ENCODE results near the gene ABCD4.
"Not testable (repeated sequence)": the region's sequence is repeated elsewhere in the genome, so short reads cannot be mapped to it uniquely, and the experiment has no call there.

Gene ABCD4

GRCh38 chr14:74286736-74287135 is 16.0 kb downstream of the ABCD4 start:
- DNase-seq (no peak), ATAC-seq (no peak)
- peaks cover 34% of the 10 kb centered on the region for H3K36me3 Mint-ChIP-seq (ENCODE audit: low read depth)
- H3K27ac Mint-ChIP-seq, result no peak overlapping the region
- no peaks in the 10 kb centered on the region for H3K9me3 Mint-ChIP-seq
- no peaks in the 10 kb centered on the region for H3K27me3 Mint-ChIP-seq
- H3K4me3 Mint-ChIP-seq, result no peak overlapping the region
- H3K4me1 Mint-ChIP-seq, result no peaks in the 10 kb centered on the region

DNA sequence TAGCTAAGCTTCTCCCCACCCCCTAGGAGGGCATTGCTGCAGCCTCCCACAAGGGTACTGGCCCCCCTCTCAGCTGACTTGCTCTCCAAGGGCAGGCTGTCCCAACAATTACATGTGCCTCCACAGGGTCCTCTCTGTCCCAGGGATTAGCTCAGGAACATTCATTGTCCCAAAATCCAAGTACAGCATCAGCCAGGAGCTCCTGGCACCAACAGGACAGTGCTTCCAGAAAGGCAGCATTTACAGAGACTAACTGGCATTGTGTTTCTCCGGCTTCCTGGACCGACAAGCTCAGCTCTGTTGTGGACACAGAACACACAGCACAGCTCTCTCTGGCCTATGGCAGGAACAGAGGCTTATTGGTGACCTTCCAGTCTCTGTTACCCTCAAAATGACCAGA is 21.7 kb downstream of the ABCD4 start:
- Mint-ChIP-seq H3K4me3 (no peak overlapping the region), H3K9me3 (peaks cover 12% of the 10 kb centered on the region), H3K36me3 (ENCODE audit: low read depth) (peaks cover 18% of the 10 kb centered on the region), H3K27ac (no peak overlapping the region), H3K27me3 (no peaks in the 10 kb centered on the region), H3K4me1 (no peaks in the 10 kb centered on the region)
- DNase-seq (no peak), ATAC-seq (no peak)

- no peaks in the 10 kb centered on the region for H3K27me3 Mint-ChIP-seq
- peaks cover 12% of the 10 kb centered on the region for H3K9me3 Mint-ChIP-seq
- H3K4me1 Mint-ChIP-seq, result peaks cover 4% of the 10 kb centered on the region
- H3K4me3 Mint-ChIP-seq, result no peak overlapping the region
- no peak overlapping the region for H3K27ac Mint-ChIP-seq
- ATAC-seq (no peak), DNase-seq (no peak)
- peaks cover 6% of the 10 kb centered on the region for H3K36me3 Mint-ChIP-seq (ENCODE audit: low read depth)
Measured at GRCh38 chr14:74278080-74278479, 24.7 kb downstream of the ABCD4 start.

DNA sequence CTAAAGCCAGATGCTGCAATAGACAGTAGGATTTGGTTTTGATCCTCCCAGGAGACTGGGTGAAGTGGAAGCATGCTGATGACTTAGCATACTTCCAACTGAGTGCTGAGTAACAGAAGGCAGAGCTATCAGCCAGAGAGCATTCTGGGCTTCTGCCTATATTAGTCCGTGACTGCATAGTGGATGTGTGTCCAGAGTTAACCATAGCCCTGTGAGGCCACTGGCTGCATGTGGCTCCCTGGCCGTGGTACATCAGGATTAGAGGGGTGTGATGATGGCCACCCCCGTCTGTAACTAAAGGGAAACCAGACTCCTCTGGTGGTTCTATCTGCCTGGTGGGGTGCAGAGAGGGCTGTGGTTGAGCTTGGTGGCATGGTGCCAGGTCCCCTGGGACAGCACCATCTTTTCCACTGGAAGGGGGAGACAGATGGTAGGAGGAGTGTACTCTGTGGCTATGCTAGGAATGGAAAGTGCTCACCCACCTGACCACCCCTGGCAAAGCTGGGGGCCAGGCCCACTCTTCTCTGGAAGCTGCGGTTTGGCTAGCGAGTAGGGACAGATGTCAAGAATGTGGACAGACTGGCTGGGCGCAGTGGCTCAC is 27.4 kb downstream of the ABCD4 start:
- Mint-ChIP-seq H3K4me1 (peaks cover 4% of the 10 kb centered on the region), H3K36me3 (ENCODE audit: low read depth) (peaks cover 3% of the 10 kb centered on the region), H3K4me3 (no peak overlapping the region), H3K27me3 (no peaks in the 10 kb centered on the region), H3K27ac (no peak overlapping the region), H3K9me3 (peaks cover 12% of the 10 kb centered on the region)
- ATAC-seq (peak; percentile 69), DNase-seq (peak; percentile 25)

DNA sequence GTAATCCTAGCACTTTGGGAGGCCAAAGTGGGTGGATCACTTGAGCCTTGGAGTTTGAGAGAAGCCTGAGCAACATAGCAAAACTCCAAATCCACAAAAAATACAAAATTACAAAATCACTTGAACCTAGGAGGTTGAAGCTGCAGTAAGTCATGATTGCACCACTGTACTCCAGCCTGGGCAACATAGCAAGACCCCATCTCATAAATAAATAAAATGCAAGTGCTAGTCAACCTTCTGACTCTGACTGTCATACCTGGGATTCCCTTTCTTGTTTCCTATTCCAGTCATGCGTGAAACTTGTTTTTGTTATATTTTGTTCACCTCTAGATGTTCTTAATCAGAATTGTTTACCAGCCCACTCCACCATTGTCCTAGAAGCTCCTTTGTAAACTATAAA is 31.4 kb downstream of the ABCD4 start:
- Mint-ChIP-seq H3K4me3 (no peak overlapping the region), H3K27ac (no peak overlapping the region), H3K9me3 (no peaks in the 10 kb centered on the region), H3K4me1 (peaks cover 4% of the 10 kb centered on the region), H3K27me3 (no peaks in the 10 kb centered on the region), H3K36me3 (ENCODE audit: low read depth) (no peaks in the 10 kb centered on the region)
- no peak for ATAC-seq
- no peak for DNase-seq

- H3K4me1 Mint-ChIP-seq; H3K27ac Mint-ChIP-seq; H3K36me3 Mint-ChIP-seq (ENCODE audit: low read depth); ATAC-seq; DNase-seq; H3K9me3 Mint-ChIP-seq; H3K4me3 Mint-ChIP-seq; H3K27me3 Mint-ChIP-seq: not testable (repeated sequence)
Measured at GRCh38 chr14:74270382-74271177, 32.2 kb downstream of the ABCD4 start.

DNA sequence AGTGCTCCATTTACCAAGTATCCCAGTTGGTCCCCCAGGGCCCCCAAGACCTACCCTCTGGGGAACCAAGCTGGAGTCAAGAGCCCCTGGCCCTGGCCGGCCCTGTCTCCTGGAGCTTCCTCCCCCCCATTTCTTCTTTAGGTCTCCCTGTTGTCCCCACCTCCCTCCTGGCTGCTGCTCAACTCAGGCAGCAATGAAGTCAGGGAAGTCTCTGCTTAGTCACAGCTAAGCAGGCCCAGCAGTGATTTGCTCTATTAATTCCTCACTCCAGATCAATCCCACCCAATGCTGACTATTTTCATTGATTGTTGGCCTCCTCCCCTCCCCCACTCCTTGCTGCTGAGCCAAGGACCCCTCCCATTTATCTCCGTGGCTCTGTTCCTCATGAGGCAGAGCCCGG is 35.1 kb downstream of the ABCD4 start:
- no peaks in the 10 kb centered on the region for H3K27me3 Mint-ChIP-seq
- no peaks in the 10 kb centered on the region for H3K4me1 Mint-ChIP-seq
- DNase-seq, result no peak
- no peak for ATAC-seq
- H3K4me3 Mint-ChIP-seq, result no peak overlapping the region
- no peaks in the 10 kb centered on the region for H3K9me3 Mint-ChIP-seq
- H3K27ac Mint-ChIP-seq, result no peak overlapping the region
- no peaks in the 10 kb centered on the region for H3K36me3 Mint-ChIP-seq (ENCODE audit: low read depth)

GRCh38 chr14:74265301-74265965 is 37.3 kb downstream of the ABCD4 start:
- Mint-ChIP-seq H3K27ac (no peak overlapping the region), H3K4me3 (no peak overlapping the region), H3K4me1 (no peaks in the 10 kb centered on the region), H3K27me3 (no peaks in the 10 kb centered on the region), H3K9me3 (no peaks in the 10 kb centered on the region), H3K36me3 (ENCODE audit: low read depth) (no peaks in the 10 kb centered on the region)
- no peak for ATAC-seq
- DNase-seq, result no peak

DNA sequence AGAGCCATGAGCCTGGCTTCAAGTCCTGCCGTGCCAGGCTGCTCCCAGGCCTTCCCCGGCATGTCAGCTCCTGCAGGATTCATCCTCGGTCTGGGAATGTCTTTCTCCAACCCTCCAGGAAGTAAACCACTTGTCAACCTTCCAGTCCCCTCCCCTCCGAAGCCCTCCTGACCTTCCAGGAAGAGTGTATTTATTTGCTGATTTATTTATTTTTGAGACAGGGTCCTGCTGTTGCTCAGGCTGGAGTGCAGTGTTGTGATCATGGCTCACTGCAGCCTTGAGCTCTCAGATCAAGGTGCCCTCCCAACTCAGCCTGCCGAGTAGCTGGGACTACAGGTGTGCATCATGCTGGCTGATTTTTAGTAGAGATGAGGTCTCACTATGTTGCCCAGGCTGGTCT is 38.8 kb downstream of the ABCD4 start:
- no peaks in the 10 kb centered on the region for H3K9me3 Mint-ChIP-seq
- H3K27ac Mint-ChIP-seq, result no peak overlapping the region
- no peak overlapping the region for H3K4me3 Mint-ChIP-seq
- no peaks in the 10 kb centered on the region for H3K4me1 Mint-ChIP-seq
- no peak for DNase-seq
- no peak for ATAC-seq
- peaks cover 4% of the 10 kb centered on the region for H3K27me3 Mint-ChIP-seq
- no peaks in the 10 kb centered on the region for H3K36me3 Mint-ChIP-seq (ENCODE audit: low read depth)

DNA sequence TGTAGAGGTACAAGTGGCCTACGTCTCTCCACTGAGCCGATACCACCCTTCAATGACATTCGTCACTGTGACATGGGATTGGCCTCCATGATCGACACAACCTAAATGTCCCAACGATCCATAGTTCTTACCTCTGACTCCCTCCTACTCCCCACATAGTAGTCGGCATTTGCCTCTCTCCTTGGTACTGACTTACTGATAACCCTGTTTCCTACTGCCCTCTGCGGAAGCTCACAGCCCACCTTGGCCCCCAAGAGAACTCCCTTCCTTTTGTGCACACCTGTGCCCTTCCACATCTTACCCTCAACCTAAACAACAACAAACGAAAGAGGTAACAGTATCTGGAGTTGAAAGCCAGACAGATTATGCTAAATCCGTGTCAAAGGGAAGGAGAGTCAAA is 39.6 kb downstream of the ABCD4 start:
- Mint-ChIP-seq H3K4me1 (no peaks in the 10 kb centered on the region), H3K4me3 (no peak overlapping the region), H3K36me3 (ENCODE audit: low read depth) (no peaks in the 10 kb centered on the region), H3K27me3 (peaks cover 8% of the 10 kb centered on the region), H3K9me3 (no peaks in the 10 kb centered on the region), H3K27ac (no peak overlapping the region)
- ATAC-seq, result no peak
- no peak for DNase-seq

DNA sequence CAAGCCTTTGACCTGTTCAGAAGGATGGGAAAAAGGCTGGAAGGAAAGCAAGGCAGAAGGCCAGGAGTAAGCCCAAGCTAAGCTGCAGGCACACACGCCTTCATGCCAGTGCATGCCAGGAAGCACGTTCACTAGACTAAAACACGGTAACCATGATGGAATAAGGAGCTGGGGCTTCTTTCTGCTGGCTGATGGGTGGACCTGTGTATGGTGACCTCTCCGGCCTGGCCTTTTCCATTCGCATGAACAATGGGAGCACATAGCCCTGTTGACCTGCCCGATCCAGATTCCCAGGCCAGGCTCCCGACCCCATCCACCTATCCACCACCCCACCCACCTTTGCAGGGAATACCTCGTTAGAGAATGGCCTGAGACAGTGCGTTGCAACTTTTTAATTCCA is 40.7 kb downstream of the ABCD4 start:
- peaks cover 8% of the 10 kb centered on the region for H3K27me3 Mint-ChIP-seq
- ATAC-seq, result no peak
- no peak overlapping the region for H3K27ac Mint-ChIP-seq
- DNase-seq, result no peak
- peaks cover 1% of the 10 kb centered on the region for H3K4me1 Mint-ChIP-seq
- H3K4me3 Mint-ChIP-seq, result no peak overlapping the region
- H3K36me3 Mint-ChIP-seq (ENCODE audit: low read depth), result no peaks in the 10 kb centered on the region
- no peaks in the 10 kb centered on the region for H3K9me3 Mint-ChIP-seq

DNA sequence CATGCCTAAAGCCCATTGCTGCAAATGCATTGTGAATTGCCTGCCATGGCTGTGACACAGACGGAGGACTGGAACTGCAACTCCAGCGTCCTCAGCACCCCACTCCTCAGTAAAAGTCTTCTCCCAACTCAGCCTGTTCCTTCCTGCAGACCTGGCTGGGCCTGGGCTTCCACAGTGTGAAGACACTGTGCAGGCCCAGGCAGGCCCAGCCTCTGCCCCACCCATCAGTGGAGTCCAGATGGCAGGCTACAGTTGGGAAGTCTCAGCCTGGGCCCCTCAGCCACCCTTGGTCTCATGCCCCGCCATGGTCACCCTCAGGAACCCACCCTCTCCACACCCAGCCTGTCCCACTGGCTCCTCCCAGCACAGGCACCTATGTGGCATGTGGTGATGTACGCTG is 41.4 kb downstream of the ABCD4 start:
- peaks cover 5% of the 10 kb centered on the region for H3K4me1 Mint-ChIP-seq
- no peak overlapping the region for H3K4me3 Mint-ChIP-seq
- no peaks in the 10 kb centered on the region for H3K9me3 Mint-ChIP-seq
- H3K36me3 Mint-ChIP-seq (ENCODE audit: low read depth), result no peaks in the 10 kb centered on the region
- no peak overlapping the region for H3K27ac Mint-ChIP-seq
- peaks cover 8% of the 10 kb centered on the region for H3K27me3 Mint-ChIP-seq
- ATAC-seq (no peak), DNase-seq (no peak)

- no peak for DNase-seq
- Mint-ChIP-seq H3K9me3 (no peaks in the 10 kb centered on the region), H3K27me3 (peaks cover 8% of the 10 kb centered on the region), H3K4me3 (no peak overlapping the region), H3K36me3 (ENCODE audit: low read depth) (no peaks in the 10 kb centered on the region), H3K4me1 (peaks cover 5% of the 10 kb centered on the region), H3K27ac (no peak overlapping the region)
- ATAC-seq, result no peak
Measured at GRCh38 chr14:74260525-74261233, 42.1 kb downstream of the ABCD4 start.

DNA sequence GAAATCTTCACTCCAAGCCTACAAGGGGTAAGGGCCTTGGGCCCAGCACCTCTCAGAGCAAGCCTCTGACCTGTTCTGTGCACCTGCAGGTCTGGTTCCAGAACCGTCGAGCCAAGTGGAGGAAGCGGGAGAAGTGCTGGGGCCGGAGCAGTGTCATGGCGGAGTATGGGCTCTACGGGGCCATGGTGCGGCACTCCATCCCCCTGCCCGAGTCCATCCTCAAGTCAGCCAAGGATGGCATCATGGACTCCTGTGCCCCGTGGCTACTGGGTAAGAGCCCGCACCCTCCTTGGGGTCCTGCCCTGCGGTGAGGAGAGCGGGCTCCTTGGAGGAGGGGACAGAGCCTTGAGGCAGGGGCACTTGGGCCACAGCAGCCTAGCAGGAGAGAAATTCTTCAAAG is 43.2 kb downstream of the ABCD4 start:
- no peaks in the 10 kb centered on the region for H3K9me3 Mint-ChIP-seq
- H3K36me3 Mint-ChIP-seq (ENCODE audit: low read depth), result no peaks in the 10 kb centered on the region
- no peak for ATAC-seq
- H3K4me3 Mint-ChIP-seq, result no peak overlapping the region
- peaks cover 8% of the 10 kb centered on the region for H3K27me3 Mint-ChIP-seq
- H3K4me1 Mint-ChIP-seq, result peaks cover 5% of the 10 kb centered on the region
- H3K27ac Mint-ChIP-seq, result no peak overlapping the region
- no peak for DNase-seq

GRCh38 chr14:74258764-74259035 is 44.0 kb downstream of the ABCD4 start:
- Mint-ChIP-seq H3K4me3 (no peak overlapping the region), H3K27me3 (peaks cover 8% of the 10 kb centered on the region), H3K4me1 (peaks cover 5% of the 10 kb centered on the region)

More at GRCh38 chr14:74258764-74259035, 44.0 kb downstream of the ABCD4 start:
- Mint-ChIP-seq H3K36me3 (ENCODE audit: low read depth) (no peaks in the 10 kb centered on the region), H3K27ac (no peak overlapping the region), H3K9me3 (no peaks in the 10 kb centered on the region)
- DNase-seq (no peak), ATAC-seq (no peak)
